GM12878 (cell line): ENCODE results near the gene SGSM2. TPM values are rescaled to one million over a fixed set of nuclear protein-coding genes. Genes with fewer than 3 reads are reported as not detected.

ENCODE experiments used
- ATAC-seq: fragments of 200-7000 bp; cut with Tn5 transposase; 3 replicates; pipeline ENCODE4 v1.9.1; 2020; ENCODE audit warnings: mild to moderate bottlenecking, moderate library complexity
- BruUV-seq: library from RNA; stranded (reverse); fragments of 400-500 nt; replicated peaks from 2 replicates; lab custom pipeline; 2021; lab: Mats Ljungman, UMichigan
- CTCF ChIA-PET: fragments of 300-600 bp; sonication (Branson Sonifier 250); formaldehyde crosslinking; extraction: SDS; loops from one replicate; lab custom pipeline; 2021; ENCODE audit warnings: inconsistent platforms; lab: Yijun Ruan, JAX
- POLR2A ChIA-PET: fragments of 350-600 bp; formaldehyde crosslinking; extraction: SDS; loops from one replicate; lab custom pipeline; 2021; ENCODE audit warnings: inconsistent platforms; lab: Charles Lee
- RAD21 ChIA-PET: fragments of 300-600 bp; sonication (Branson Sonifier 250); formaldehyde crosslinking; loops from one replicate; lab custom pipeline; 2023; ENCODE audit warnings: antibody characterized with exemption; ENCODE audit not compliant: unreplicated experiment; lab: Charles Lee
- SMC1A ChIA-PET: fragments of 300-600 bp; sonication (Branson Sonifier 250); formaldehyde crosslinking; loops from one replicate; lab custom pipeline; 2023; ENCODE audit not compliant: unreplicated experiment, uncharacterized antibody; lab: Charles Lee
- DNase-seq: peaks from one replicate; pipeline ENCODE4 v3.0.0-alpha.2; 2011; ENCODE audit warnings: low read depth, low spot score
- FAIRE-seq: peaks from 3 replicates; lab custom pipeline; 2011; peaks lifted over from hg19 to GRCh38; lab: Jason Lieb, UNC
- H2AFZ ChIP-seq: 2 replicates; pipeline ENCODE4 v1.6.0; 2011; ENCODE audit warnings: low read depth, low read length, control low read depth; ENCODE audit not compliant: control insufficient read depth
- H3K27ac ChIP-seq: 2 replicates; pipeline ENCODE4 v1.5.1; 2011; ENCODE audit warnings: control low read depth; ENCODE audit not compliant: control insufficient read depth, insufficient read depth
- H3K27me3 ChIP-seq, 2 experiments: replicated peaks in 1 of 2; 2 replicates each; pipeline versions ENCODE4 v1.6.0 to v1.6.1; 2011; ENCODE audit warnings: low read length in 1 of 2; ENCODE audit not compliant: control insufficient read depth in 2 of 2, insufficient read depth in 2 of 2
- H3K36me3 ChIP-seq, 2 experiments: 2 replicates each; pipeline ENCODE4 v1.5.1; 2011; ENCODE audit warnings: low read length in 1 of 2; ENCODE audit not compliant: control insufficient read depth in 2 of 2, insufficient read depth in 2 of 2
- H3K4me1 ChIP-seq: 2 replicates; pipeline ENCODE4 v1.6.1; 2011; ENCODE audit warnings: mild to moderate bottlenecking, low read length, moderate library complexity, mixed read lengths; ENCODE audit not compliant: control insufficient read depth, insufficient read depth
- H3K4me2 ChIP-seq: 2 replicates; pipeline ENCODE4 v1.6.0; 2011; ENCODE audit warnings: control low read depth; ENCODE audit not compliant: control insufficient read depth, insufficient read depth
- H3K4me3 ChIP-seq: fragments of 200-600 bp; sonication (generic); 2 replicates; pipeline ENCODE4 v1.5.1; 2016
- H3K79me2 ChIP-seq: 2 replicates; pipeline ENCODE4 v1.6.0; 2011; ENCODE audit warnings: low read length; ENCODE audit not compliant: control insufficient read depth, insufficient read depth
- H3K9ac ChIP-seq: 2 replicates; pipeline ENCODE4 v1.8.0; 2011; ENCODE audit warnings: low read length, control low read depth, mixed read lengths; ENCODE audit not compliant: control insufficient read depth, insufficient read depth
- H3K9me3 ChIP-seq: replicated peaks from 3 replicates; pipeline ENCODE4 v1.5.1; 2011; ENCODE audit warnings: mild to moderate bottlenecking, low read length; ENCODE audit not compliant: control insufficient read depth, insufficient read depth
- H4K20me1 ChIP-seq: 2 replicates; pipeline ENCODE4 v1.6.0; 2011; ENCODE audit not compliant: control insufficient read depth, insufficient read depth
- BACH1 ChIP-seq: fragments of 450-650 bp; IDR thresholded peaks from 2 replicates; pipeline ENCODE4 v1.6.1; 2017; ENCODE audit warnings: mild to moderate bottlenecking, borderline replicate concordance
- CEBPZ ChIP-seq: fragments of 150-350 bp; IDR thresholded peaks from 2 replicates; pipeline ENCODE4 v1.6.1; 2016; ENCODE audit warnings: low read depth, low read length
- EP300 ChIP-seq, 2 experiments: fragments of 150-350 bp in 1 of 2; IDR thresholded peaks; 2 replicates each; pipeline ENCODE4 v1.6.1; 2011 to 2012; ENCODE audit warnings: low read depth in 2 of 2, low read length in 2 of 2, borderline replicate concordance in 1 of 2, improper control_type of control experiment in 1 of 2, inconsistent platforms in 1 of 2; ENCODE audit not compliant: control insufficient read depth in 1 of 2
- SMARCA5 ChIP-seq: fragments of 450-650 bp; IDR thresholded peaks from 2 replicates; pipeline ENCODE4 v1.6.1; 2017; ENCODE audit warnings: mild to moderate bottlenecking
- ZZZ3 ChIP-seq: IDR thresholded peaks from 2 replicates; pipeline ENCODE4 v1.6.1; 2011; ENCODE audit warnings: low read depth; ENCODE audit not compliant: control insufficient read depth, insufficient read length
- WGBS: methylation state at CpG from one replicate; pipeline ENCODE4 v1.1.6; 2016; ENCODE audit warnings: low lambda C conversion rate; ENCODE audit not compliant: insufficient replicate concordance, insufficient coverage; ENCODE audit errors: missing lambda C conversion rate; 5-methylcytosine and 5-hydroxymethylcytosine counted together
- in situ Hi-C: fragments of 300-500 bp; cut with MboI; formaldehyde crosslinking; loops from 9 replicates; pipeline ENCODE4 v1.14.3; 2018; ENCODE audit warnings: mixed read lengths
- intact Hi-C: fragments of 100-400 bp; cut with micrococcal nuclease; formaldehyde crosslinking; loops from one replicate; pipeline ENCODE4 v1.14.2; 2022; ENCODE audit not compliant: unreplicated experiment
- polyA plus RNA-seq, 11 experiments: library from polyadenylated mRNA; depleted of rRNA in 4 of 11; unstranded in 6 of 11; stranded (reverse) in 5 of 11; fragments of >200 nt; fragmentation: Nextera tagmentation in 4 of 11; fragmentation: Illumina TruSeq in 1 of 11; extraction: Ambion mirVana in 4 of 11; extraction: Trizol in 1 of 11; gene quantifications; 1 replicate in 1 of 11; 2 replicates in 10 of 11; pipeline versions ENCODE4 v1.2.1 to v1.2.3, GENCODE V29; 2011 to 2016; ENCODE audit warnings: inconsistent platforms in 2 of 11, missing spikeins in 2 of 11, low read depth in 1 of 11
- total RNA-seq, 4 experiments: library from RNA; depleted of rRNA in 3 of 4; stranded (reverse); fragments of >200 nt in 3 of 4; fragmentation: Illumina TruSeq in 1 of 4; extraction: Trizol in 1 of 4; gene quantifications; 2 replicates each; pipeline versions ENCODE4 v1.2.1 to v1.2.3, GENCODE V29; 2013 to 2021

The SGSM2 gene
- total and polyA plus RNA-seq, 10 of the 15 experiments (the other 5 are each of a cell fraction or from before 2014, with no cell fraction given) = 0.50 to 50.9 (median 18.5) TPM

GRCh38 chr17:2406271-2406902 is 69.1 kb downstream of the SGSM2 start:
- no TSS peak for BruUV-seq
- TF ChIP-seq EP300 (IDR thresholded peaks at IDR 0.05; ENCODE audit: borderline replicate concordance in 1 of 2, control insufficient read depth in 1 of 2, low read depth in 2 of 2, low read length in 2 of 2) = no peak
- TF ChIP-seq SMARCA5 = no peak
- TF ChIP-seq ZZZ3 = no peak
- no peak for TF ChIP-seq BACH1
- no peak for TF ChIP-seq CEBPZ
- intact Hi-C loops = loop anchor here (10.0 kb wide), 1 partner anchor 188 kb away; the partner anchor contains the start of gene PAFAH1B1
- no peak for ATAC-seq
- no peaks in the 10 kb centered on the region for H3K27me3 ChIP-seq
- no peak overlapping the region for H3K9ac ChIP-seq
- no peak for FAIRE-seq
- no peak overlapping the region for H2AFZ ChIP-seq
- peaks cover 4% of the 10 kb centered on the region for H3K4me1 ChIP-seq
- H3K36me3 ChIP-seq = no peaks in the 10 kb centered on the region
- in situ Hi-C loops = loop anchor here (25.0 kb wide), 1 partner anchor 606 kb away; no protein-coding TSS in a partner anchor
- no peak overlapping the region for H3K4me2 ChIP-seq
- H4K20me1 ChIP-seq = no peaks in the 10 kb centered on the region
- ChIA-PET CTCF (interaction anchor here (0.6 to 9.8 kb wide), 3 partner anchors 10 to 37 kb away, joined by 3 to 105 read pairs (median 17); no protein-coding TSS in a partner anchor), POLR2A (interaction anchor here (0.5 to 0.7 kb wide), 2 partner anchors 29 to 45 kb away, joined by 3 to 4 read pairs; no protein-coding TSS in a partner anchor), RAD21 (interaction anchor here (0.6 to 2.4 kb wide), 3 partner anchors 9 to 167 kb away, joined by 3 to 14 read pairs (median 9); no protein-coding TSS in a partner anchor), SMC1A (interaction anchor here (1.2 to 2.1 kb wide), 2 partner anchors 10 to 23 kb away, joined by 9 to 18 read pairs; no protein-coding TSS in a partner anchor)
- DNase-seq = no peak
- H3K79me2 ChIP-seq = no peaks in the 10 kb centered on the region
- H3K27ac ChIP-seq = no peak overlapping the region
- WGBS = 78% methylated on average over 8 of the region's 8 CpGs
- no peak overlapping the region for H3K4me3 ChIP-seq
- no peaks in the 10 kb centered on the region for H3K9me3 ChIP-seq
